NK-92 treated with Interleukin-12 subunit alpha and Interleukin-12 subunit beta, amount 100 ng/mL, for 24 hours (cell line): Measurements from ENCODE around the gene MBNL1.

ENCODE experiments used
- DNase-seq: peaks from one replicate; lab custom pipeline; 2025; lab: John Stamatoyannopoulos, UW

Gene MBNL1

DNA sequence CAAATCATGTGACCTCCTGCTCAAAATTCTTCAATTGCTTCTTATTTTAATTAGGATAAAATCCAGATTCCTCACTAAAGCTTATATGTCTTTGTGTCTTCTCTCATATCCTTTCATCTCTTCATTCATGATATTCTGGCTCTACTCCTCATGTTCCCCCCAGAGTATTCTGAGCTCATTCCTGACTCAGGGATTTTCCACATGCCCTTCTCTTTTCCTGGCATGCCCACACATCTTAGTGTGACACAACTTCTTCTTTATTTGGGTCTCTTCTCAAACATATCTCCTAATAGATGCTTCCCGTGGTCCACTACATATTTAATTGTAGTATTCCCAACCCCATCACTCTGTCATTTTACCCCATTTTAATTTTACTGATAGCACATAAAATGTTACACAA, 15.2 kb upstream of the MBNL1 start:
- no peak for DNase-seq

GRCh38 chr3:152254041-152254440, 14.7 kb upstream of the MBNL1 start:
- no peak for DNase-seq

- no peak for DNase-seq
Measured at GRCh38 chr3:152255290-152255689, 13.4 kb upstream of the MBNL1 start.

DNA sequence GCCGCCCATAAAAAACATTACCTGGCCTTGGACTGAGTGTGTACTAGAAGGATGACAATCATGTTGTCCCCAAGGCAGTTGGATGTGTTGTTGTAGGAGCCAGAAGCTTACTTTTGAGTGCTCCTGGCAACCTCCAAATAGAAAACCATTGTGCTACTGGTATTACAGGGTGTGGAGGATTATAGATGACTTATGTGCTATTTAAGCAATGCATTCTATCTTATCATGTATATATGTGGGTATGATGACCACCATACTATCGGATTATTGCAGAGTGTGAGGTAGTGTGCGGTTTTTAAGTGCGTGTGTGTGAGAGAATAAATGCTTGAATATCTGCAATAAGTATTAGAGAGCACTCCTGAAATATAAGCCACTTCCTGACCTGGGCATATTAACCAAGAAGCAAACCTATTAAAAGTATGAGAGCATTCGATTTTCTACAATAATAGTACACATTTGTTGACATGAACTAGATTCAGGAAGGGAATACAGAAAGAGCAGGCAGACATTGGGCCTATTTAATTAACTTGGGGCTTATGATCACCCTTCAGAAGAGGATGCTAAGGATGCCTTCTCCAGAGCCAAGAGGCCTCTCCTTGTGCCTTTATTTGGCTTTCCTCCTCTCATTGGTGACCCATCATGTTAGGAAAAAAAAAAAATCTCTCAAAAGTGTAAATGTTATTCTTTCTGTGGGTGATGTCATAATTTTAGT, 11.7 kb upstream of the MBNL1 start:
- no peak for DNase-seq

- no peak for DNase-seq
Measured at GRCh38 chr3:152257563-152258035, 11.1 kb upstream of the MBNL1 start.

GRCh38 chr3:152258448-152259393, 10.0 kb upstream of the MBNL1 start:
- peak; percentile 73 for DNase-seq

- DNase-seq: no peak
Measured at GRCh38 chr3:152259468-152259867, 9.3 kb upstream of the MBNL1 start.

DNA sequence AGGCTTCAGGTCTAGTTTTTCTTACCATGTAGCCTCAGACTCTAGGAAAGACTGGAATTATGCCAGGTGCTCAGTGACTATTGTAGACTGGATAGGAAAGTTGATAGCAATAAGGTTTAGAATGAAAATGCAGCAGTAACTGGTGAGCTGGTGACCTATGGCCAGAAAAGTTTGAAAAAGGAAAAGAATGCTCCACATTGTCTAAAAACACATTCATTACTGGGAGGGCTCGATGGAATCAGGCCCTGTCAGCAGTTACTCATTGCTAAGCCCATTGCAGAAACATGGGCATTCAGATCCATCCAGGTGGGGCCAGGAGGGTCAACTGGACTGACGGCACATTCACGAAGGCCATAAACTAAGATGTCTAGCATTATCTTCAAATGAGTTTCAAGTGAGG, 8.7 kb upstream of the MBNL1 start:
- DNase-seq: no peak

DNA sequence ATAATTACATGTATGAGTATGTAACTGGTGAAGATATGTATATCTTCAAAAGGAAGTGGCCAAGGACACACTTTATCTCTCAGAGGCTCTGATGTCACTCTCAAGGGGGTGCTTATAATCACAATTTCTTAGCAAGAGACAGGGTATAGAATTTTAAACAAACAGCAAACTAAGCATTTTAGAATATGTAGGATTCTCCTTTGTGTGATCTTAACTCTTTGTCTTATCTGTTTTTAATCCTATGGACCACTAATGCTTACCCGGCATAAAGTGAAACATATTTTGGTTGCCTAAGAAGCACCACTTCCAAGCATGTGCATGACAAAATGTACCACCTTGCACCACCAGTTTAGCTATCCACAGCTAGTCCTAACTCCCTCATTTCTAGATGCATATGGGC, 8.2 kb upstream of the MBNL1 start:
- no peak for DNase-seq

DNA sequence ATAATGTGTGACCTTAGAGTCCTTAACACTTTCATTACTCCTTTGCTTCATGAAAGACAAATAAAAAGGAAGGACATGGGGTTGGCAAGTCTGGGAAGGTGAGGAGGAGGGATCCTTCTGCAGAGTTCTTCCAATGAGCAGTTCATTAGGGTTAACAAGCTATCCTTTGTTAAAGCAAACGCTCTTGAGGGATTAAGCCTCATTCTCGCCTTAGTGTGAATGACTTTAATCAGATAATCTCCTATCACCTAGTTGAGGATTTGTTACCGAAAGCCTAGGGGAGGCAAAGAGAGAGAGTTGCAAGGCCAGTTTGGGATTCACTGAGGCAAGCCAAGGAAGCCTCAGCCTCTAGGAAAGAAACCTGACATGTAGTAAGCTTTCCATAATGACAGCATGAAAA, 7.4 kb upstream of the MBNL1 start:
- DNase-seq: no peak

GRCh38 chr3:152263711-152264110, 5.0 kb upstream of the MBNL1 start:
- DNase-seq: no peak

DNA sequence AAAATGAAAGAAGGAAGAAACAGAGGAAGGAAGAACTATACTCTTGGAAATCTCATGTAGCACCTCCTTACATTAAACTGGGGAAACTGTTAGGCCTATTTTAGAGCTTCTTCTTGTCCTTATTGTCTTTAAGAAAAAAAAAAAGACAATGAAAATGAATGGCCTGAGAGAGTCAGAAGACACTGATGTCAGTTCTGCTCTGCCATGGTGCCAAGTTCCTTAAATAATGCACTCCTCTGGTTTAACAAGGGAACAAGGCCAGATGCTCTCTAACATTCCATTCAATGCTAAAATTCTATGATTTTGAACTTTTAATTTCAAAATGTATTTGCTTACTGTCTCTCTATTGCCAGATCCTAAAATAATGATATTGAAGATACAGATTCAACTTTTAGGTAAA, 4.4 kb upstream of the MBNL1 start:
- DNase-seq: no peak

DNA sequence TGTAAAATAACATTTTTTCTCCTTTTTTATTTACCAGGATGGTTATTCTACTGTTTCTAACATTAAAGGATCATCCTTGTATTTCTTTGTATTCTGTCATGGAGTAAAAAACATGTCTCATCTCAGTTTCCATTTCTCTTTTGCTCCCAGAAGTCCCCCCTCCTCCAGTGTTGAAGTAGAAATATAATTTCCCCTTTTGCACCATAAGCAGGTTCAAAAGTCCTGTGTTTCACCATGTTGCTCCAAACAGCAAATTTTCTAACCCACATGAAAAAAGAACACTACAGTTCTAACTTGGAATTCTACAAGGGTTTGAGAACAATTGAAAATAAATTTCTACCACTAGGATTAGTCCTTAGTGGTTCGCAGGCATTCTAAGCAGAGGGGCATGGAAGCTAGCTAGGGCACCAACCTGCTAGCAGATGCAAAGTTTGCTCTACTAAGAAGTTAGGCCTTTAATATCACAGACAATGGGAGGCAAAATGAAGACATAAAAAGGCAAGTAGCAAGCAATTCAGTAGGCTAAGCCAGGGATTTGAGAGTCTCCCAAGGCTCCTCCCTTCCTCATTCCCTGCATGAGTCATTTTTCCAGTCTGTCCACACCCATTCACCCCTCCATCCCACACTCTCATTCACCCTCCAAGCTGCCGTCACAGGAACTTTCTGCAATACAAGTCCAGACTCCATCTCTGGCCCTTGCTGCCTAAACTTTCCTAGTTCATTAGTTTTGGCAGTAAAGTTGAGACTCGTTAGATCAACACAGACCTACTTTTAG, 2.3 kb upstream of the MBNL1 start:
- DNase-seq: no peak

GRCh38 chr3:152267831-152268554, 736 bp upstream of the MBNL1 start:
- DNase-seq: no peak

DNA sequence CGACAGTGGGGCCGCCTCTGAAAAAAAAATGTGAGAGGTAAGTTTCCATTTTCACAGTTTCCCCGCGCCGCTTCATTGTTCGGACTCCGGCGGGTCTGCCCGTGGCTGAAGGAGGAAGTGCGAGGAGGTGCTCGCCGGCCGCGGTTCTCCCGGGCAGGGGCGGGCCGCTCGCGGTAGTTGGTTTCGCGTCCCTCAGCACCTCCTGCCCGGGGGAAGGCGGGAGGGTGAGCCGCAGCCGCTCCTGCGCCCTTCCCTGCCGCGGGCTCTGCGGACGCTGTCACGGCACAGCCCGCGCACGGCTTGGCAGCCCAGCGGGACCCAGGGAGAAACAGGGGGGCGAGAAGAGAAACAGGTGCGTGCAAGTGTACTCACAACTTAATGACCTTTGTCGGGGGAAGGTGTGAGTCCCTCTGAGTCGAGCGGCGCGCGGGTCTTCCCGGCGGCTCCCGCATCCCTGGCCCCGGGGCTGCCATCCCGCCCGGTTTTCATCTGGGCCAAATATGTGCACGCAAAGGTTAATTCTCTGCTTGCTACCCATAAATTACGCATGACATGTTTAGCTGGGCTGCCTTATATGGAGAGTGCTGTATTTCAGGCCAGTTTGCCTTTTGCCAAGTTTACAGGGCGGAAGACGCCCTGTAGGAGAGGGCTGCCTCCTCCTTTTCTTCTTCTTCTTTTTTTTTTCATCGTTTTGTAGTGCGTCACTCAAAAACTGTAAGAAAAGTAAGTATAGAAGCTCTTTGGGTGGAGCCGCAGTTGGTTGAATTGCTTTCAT, 514 bp downstream of the MBNL1 start:
- DNase-seq: peak; percentile 83

DNA sequence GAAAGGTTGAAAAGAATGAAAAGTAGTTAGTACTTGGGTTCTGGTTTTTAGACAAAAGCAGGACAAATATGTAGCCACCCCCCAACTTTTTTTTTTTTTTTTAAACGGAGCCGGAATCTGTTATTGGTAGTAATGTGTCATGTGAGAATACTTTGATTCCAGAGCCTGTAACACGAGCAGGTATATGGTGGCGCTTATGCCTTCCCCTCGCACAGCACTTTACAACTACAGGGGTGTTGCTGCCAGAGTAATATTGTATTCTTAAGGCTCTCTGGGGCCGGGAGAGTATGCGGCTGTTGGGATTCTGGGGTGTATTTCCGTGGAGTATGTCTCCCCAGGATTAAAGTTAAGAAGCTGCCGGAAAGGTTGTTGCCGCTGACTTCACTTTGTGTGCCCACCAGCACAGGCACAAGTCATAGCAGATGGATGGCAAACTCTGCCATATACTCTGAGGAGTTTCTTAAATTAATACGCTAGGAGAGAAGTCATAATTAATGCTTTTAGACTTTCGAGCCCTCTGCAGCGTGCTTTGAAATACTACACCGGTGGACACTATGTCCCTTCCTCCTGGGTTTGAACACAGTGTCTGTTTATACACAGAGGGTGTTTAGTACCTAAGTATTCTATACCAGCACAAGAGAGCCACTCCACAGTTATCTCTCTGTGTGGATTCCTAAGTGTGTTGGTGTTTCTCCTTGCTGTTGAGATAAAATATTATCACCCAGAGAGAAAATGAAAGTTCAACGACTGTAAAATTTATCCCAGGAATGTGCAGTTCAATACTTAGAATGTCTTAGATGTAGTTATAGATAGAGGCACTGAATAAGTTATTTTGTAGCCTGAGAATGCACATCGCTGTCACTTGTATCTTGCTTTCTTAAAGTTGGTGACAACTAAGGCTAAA, 1.4 kb downstream of the MBNL1 start:
- peak; percentile 4 for DNase-seq

GRCh38 chr3:152270937-152271336, 2.2 kb downstream of the MBNL1 start:
- no peak for DNase-seq

DNA sequence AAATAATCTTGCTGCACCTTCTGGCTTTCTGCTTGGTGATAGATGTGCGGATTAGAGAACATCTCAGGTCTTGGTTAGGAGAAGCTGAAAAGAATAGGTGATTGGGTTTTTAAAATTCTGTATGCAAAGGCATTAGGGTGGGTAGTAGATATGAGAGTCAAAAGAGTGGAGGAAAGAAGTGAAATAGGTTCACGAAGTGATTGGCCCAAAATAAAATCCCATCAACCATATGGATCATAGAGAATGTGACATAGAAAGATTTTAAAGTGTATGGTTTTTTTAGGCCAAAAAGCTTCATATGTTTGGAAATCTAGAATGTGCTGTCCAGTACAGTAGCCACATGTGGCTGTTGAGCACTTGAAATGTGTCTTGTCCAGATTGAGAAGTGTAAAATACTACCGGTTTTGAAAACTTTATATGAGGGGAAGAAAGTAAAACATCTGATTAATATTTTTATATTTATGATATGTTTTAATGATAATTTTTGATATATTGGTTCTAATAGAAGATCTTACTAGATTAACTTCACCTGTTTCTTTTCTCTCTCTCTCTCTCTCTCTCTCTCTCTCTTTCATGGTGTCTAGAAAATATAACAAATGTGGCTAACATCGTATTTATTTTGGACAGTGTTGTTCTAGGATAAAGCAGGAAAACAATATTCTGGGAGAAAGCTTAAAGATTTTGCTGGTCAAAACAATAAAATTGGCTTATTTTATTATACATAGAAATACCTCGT, 2.9 kb downstream of the MBNL1 start:
- no peak for DNase-seq

- no peak for DNase-seq
Measured at GRCh38 chr3:152272771-152273242, 4.1 kb downstream of the MBNL1 start.
